NCI-H510A (cell line): Measurements from ENCODE around the gene IFITM1.
"Not testable (repeated sequence)": the region's sequence is repeated elsewhere in the genome, so short reads cannot be mapped to it uniquely, and the experiment has no call there.

ENCODE experiments used
- DNase-seq: peaks from one replicate; lab custom pipeline; 2025; lab: John Stamatoyannopoulos, UW

Gene IFITM1

DNA sequence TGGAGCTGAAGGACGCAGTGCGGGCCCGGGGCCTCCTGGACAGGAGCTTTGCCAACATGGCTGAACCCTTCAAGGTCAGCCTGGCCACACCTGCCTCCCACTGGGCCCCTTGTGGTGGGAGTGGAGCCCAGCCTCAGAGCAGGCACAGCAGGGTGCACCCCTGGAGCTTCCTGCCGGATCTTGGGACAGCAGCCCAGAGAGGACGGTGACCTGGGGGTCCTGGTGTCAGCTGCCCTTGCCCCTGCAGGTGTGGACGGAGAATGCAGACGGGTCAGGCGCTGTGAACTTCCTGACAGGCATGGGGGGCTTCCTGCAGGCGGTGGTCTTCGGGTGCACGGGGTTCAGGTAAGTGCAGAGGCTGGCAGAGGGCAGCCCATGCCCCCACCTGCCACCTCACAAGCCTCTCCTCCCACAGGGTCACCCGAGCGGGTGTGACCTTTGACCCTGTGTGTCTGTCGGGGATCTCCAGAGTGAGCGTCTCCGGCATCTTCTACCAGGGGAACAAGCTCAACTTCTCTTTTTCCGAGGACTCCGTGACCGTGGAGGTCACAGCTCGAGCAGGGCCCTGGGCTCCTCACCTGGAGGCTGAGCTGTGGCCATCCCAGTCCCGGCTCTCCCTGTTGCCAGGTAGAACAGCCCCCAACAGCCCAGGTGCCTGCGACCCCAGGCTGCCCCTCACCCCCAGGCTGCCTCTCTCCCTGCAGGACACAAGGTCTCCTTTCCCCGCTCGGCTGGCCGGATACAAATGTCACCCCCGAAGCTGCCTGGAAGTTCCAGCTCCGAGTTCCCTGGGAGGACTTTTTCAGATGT is 19.8 kb upstream of the IFITM1 start:
- DNase-seq = no peak

DNA sequence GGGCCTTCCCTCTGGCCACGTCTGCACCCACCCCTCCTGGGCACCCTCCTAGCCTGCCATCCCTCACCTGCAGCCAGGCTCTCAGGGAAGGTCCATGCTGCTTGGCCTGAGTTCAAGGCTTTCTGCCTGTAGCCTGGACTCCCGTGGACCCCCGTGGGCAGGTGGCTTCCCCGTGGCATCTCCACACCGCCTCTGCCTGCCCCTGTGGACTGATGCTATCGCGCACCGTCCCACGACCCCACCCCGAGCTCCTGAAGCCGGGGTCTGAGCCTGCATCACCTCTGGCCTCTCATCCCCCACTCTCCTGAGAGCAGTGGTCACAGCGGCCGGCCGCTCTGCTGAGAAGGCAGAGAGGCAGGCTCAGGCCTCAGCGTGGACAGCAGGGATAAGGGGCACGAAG is 19.1 kb upstream of the IFITM1 start:
- no peak for DNase-seq

DNA sequence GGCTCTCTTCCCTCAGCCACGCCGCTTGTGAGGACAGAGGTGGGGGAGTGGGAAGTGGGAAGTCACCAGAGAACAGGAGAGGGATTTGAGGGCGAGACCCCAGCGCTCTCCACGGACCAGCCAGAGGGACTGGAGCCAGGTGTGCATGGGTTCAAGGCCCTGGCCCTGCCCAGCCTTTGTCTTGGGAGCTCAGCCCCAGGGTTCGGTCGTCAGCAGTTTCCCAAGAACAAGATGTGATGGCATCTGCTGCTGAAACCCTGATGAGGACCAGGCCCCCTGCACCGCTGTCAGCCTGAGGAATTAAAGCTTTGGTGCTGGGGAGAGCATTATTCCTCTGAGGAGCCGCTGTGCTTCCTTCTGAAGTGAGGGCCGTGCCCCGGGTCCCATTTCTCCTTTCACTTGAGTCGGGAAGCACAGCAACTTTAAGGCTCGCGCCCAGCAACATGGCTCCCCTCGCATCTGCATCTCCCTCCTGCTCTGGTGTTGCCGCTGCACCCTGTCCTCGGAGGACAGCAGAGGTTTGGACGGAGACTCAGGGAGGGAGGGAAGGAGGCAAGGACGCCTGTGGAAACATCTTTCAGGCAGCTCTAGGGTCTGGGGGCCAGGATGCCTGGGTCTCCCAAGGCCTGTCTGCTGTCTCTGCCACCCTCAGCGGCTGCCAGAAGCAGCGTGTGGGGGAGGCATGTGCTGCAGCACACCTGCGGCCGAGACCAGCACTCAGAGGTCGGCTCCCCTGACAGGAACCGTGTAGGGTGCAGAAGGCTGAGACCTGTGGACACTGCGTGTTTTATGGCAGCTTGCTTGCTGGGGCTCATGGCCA is 18.3 kb upstream of the IFITM1 start:
- DNase-seq = no peak

DNA sequence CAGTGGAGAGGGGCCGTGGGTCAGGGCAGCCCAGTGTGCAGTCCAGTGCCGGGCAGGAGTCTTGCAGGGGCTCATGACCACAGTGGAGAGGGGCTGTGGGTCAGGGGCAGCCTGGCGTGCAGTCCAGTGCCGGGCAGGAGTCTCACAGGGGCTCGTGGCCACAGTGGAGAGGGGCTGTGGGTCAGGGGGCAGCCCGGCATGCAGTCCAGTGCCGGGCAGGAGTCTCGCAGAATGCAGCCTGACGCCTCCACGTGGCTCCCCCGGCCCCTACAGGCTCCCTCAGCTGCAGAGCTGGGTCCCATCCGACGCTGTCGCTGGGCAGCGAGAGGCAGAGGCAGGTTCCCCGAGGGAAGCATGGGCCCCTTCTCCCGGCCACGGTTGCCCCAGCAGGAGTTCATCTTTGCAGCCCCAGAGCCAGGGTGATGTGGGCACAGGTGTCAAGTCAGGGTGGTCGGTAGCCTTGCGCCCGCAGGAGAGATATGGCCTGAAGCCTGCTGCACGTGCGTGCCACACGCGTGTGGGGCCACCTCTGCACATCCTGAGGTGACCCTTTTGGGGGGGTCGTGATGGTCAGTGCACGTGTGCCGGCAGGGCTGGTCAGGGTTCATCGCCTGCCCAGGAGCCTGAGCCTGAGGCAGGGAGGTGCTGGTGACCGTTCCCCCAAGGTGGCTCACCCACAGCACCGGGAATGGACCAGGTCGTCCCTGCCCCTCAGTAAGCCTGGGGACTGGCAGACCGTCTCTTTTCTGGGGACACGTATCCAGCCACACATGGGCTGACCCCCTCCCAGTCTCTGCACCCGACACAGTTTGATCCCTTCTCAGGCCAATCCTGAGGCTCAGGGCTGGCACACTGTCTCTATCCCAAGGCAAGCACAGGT is 17.4 kb upstream of the IFITM1 start:
- no peak for DNase-seq

DNA sequence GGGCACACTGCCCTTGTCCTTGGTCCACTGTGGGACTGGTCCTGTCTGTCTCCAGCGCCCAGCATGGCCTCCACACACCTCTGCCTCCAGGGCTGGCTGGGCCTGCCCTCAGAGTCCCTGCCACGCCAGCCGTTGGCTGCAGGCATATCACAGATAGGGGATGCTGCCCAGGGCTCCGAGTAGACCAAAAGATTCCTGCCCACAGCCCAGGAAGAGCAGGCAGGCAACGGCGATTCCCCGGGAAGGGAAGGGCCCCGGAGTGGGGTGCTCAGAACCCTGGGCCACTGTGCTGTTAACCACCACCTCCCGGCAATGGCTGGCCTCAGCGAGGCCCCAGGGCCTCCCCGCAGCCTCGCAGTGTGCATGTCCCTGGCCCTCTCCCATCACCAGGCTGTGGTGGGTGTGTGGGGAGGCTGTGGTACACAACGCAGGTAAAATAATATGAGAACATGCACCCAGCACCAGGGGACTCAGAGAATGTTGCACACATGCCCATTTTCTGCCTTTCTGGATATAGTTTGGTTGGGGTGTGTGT is 16.7 kb upstream of the IFITM1 start:
- DNase-seq = no peak

DNA sequence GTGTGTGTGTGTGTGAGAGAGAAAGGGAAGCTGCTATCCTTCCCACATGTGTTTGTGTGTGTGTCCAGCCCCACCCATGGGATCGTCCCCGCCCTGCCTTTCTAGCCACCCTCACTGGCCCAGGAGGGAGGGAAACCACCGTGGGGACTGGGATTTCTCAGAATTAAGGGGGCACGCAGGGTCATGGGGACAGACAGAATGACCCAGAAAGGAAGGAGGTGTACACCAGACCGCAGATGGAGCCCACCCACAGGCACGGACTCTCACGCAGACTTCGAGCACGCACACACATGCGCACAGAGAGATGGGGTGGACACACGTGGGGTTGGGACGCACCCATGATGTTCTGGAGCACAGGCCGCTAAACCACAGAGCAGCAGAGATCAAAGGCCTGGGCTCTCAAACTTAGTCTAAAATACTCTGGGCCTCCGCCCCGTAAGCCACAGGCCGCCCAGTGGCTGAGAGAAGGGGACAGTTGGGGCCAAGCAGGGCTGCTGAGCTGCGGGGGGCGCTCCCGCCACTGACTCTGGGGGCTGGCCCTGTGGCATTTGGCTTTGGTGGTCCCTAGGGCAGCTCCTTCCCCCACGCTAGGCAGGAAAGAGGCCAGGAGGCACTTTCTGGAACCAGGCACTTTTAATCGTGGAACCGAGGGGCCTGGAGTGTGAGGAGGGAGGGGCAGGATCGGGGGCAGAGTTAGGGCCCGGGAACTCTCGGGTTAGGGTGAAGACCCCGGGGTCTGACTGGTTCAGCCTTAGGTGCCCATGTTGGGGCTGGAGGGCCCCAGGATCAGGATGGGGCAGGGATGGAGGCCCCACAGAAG is 16.0 kb upstream of the IFITM1 start:
- no peak for DNase-seq

DNA sequence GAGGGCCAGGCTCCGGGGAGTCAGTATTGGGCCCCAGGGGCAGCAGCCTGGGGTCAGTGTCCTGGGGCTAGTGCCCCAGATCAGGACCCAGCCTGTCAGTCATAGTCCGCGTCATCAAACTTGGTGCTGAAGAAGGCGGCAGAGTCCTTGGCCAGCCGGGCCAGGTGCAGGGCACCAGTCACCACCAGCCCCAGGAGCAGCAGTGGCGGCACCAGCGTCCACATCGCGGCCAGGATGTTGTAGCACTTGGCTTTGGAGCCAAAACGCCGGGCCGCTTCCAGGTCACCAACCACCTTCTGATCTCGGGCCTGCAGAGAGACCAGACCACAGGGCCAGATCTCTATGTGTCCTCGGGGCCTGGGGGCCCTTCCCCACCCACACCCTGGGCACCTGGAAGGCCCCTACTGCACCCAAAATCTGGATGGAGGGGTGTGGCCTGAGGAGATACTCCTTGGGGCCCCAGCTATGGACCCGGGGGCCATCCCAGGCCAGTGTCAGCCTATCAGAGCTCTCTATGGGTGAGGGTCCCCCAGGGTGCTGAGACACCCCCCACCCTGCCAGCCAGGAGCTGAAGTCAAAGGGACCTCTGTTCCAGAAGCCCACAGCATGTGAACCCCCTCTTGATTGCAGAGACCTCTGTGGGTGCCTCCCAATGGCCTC is 15.3 kb upstream of the IFITM1 start:
- no peak for DNase-seq

DNA sequence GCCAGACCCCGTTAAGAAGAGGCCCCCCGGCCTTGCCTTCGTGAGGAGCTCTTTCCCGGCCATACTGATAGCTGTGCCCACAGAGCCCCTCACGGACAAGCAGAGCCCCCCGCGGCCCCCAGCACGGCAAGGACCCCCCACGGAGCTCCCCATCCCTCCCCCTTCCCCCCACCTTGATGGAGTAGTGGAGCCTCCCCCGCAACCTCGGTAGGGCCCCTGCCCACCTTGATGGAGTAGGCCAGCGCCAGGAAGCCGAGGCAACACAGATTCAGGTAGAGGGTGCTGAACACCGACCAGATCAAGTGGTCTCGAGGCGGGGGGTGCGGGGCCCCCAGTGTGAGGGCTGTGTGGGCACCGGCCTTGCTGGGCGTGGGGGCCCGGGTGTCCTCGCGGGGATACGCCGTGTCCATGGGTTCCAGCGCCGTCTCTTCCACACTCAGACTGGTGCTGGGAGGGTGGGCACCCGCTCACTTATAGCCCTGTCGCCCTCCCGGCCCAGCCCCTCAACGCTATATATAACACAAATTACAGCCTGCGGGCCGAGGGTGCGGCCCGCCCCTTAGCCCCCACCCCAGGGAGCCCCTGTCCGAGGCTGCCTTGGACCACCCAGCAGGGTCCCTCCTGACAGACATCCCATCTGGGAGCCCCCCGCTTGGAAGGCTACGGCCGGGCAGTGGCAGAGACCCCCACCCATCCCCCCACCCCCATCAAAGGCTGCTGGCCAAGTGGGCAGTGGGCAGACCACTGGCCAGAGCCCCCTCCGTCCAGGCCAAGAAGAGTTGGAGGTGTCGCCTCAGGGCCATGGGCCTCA is 14.6 kb upstream of the IFITM1 start, which contains the start of gene IFITM5:
Gene IFITM5, minus strand, starts transcription at position 446 of the 811 bp plus-strand sequence. Its CDS starts 36 bp downstream, at position 410.
- DNase-seq = no peak

DNA sequence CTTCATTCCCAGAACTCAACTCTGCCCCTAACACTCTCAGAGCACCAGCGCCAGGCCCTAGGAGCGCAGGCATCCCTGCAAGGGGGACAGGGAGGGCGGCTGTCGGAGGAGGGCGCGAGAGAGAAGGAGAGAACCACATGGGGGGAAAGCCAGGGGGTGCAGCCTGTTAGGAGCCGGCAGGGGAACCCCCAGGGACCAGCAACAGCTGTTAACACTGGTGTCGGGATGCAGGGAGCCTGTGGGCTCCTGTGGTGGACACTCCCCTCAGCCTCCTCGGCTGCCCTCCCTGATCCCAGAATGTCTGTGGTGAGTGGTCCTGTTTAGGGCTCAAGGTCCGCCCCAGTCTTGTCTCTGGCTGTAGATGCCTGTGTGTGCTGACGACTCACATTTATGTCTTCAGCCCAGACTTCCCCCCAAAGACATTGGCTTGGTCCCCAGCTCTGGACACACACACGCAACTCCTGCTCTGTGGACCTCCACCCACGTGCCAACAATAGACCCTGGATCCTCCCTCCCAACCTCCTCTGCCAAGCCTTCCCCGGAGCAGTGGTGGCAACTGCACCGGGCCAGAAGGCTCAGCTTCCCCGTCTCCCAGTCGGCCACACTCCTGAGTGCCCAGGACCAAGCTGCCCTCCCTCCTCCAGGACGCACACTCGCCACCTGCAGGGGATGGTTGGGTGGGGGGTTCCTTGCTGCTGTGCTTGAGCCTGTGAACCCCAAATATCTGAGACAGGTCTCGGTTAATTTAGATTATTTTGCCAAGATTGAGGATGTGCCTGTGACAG is 13.7 kb upstream of the IFITM1 start:
- no peak for DNase-seq

DNA sequence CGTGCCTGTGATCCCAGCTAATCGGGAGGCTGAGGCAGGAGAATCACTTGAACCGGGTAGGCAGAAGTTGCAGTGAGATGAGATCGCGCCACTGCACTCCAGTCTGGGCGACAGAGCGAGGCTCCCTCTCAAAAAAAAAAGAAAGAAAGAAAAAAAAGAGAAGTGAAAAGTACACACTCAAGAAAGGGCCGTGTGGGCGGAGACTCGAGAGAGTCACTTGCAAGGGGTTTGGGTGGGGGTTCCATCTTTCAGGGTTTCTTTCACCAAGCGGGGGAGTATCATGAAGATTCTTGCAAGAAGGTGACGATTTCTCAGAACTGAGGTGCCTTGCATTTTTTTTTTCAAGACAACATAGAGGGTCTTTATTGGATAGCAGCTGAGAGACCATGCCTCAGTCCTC is 10.5 kb upstream of the IFITM1 start:
- DNase-seq = no peak

DNA sequence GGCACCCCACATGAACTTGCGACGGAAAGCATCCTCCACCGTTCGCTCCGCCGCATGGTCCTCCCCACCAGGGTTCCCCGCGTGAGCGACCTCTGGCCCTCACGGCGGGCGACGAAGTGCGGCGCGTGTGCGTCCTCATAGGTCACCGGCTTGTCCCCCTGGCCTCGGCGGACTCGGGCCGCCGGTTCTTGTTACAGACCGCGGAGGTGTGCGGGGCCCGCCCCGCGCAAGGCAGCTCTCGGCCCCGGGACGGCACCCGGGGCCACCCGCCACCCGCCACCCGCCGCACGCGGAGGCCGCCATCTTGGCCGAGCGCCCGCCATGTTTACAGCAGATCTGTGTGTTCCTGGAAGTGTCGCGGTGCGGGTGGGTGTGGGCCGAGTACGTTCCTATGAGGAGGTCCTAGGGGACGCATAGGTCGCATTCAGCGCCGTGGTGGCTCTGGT is 9.8 kb upstream of the IFITM1 start:
- DNase-seq = no peak

DNA sequence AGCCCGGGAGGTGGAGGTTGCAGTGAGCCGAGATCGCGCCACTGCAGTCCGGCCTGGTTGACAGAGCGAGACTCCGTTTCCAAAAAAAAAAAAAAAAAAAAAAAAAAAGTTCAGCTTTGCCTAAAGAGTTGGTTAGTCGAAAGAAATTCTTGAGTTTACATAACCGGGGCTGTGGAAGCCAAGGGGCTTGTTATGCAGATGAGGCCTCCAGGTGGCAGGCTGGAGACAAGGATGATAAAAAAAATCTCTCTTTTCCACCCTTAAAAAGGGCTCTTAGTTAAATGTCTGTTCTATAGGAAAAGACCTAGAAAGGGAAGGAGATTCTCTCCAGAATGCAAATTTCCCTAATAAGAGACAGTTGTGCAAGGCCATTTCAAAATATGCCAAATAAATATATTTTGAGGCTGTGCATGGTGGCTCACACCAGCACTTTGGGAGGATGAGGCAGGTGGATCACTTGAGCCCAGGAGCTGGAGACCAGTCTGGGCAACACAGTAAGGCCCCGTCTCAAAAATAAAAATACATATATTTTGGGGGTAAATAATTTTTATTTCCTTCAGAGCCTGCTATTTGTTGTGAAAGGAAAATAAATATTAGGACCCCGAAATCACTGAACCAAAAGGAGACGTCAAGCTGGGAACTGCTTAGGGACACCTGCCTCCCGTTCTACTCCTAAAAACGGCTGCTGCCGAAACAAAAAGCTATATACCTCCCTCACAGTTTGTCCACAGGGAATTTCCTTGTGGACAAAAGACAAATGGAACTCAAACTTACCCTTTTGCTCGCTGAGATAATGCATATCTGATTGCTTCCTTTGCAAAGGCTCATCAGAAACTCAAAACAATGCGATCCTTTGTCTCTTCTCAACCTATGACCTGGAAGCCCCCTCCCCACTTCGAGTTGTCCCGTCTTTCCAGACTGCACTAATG is 8.7 kb upstream of the IFITM1 start:
- DNase-seq = no peak

DNA sequence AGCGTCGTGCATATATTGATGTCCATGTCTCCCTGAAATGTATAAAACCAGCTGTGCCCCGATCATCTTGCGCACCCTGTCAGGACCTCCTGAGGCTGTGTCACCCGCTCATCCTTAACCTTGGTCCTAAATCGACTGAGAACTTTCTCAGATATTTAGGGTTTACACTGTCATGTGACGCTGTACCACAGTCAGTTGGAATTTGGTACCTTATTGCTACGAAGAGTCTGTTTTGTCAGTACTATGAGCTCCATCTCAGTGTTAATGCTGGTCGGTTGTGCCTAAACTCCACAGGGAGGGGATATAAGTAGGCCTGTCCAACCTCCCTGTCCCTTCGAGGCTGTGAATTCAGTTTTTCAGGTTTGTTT is 8.0 kb upstream of the IFITM1 start:
- DNase-seq = no peak

DNA sequence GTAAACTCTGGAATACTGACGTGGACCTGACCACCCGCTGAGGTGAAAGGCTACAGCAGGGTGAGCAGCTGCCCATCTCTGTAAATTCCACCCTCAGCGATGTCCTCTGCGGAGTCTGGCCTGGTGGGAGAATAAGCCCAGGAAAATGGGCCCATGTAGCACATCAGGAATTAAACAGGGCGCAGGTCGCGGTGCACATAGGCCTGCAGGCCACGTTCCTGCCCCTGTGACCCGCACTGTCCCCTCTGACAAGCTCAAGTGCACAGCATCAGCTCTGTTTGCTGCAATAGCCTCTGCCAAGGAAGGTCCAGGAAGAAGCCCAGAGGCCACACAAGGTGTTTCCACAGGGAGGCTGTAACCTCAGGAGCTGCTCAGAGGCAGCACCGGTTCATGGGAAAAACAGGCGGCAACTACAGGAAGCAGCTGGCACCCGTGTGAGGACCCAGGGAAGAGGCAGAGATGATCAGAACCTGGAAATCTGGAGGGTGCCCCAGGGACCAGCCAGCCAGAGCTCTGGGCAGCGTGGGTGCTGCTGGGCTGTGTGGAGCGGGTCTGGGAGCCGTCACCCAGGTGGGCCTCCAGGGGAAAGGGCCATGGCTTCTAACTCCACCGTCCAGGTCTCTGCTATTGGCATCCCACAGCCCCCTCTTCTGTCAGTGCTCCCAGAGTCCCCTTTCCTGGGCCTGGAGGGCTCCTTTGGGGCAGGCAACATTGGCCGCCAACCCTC is 7.0 kb upstream of the IFITM1 start:
- DNase-seq = no peak

DNA sequence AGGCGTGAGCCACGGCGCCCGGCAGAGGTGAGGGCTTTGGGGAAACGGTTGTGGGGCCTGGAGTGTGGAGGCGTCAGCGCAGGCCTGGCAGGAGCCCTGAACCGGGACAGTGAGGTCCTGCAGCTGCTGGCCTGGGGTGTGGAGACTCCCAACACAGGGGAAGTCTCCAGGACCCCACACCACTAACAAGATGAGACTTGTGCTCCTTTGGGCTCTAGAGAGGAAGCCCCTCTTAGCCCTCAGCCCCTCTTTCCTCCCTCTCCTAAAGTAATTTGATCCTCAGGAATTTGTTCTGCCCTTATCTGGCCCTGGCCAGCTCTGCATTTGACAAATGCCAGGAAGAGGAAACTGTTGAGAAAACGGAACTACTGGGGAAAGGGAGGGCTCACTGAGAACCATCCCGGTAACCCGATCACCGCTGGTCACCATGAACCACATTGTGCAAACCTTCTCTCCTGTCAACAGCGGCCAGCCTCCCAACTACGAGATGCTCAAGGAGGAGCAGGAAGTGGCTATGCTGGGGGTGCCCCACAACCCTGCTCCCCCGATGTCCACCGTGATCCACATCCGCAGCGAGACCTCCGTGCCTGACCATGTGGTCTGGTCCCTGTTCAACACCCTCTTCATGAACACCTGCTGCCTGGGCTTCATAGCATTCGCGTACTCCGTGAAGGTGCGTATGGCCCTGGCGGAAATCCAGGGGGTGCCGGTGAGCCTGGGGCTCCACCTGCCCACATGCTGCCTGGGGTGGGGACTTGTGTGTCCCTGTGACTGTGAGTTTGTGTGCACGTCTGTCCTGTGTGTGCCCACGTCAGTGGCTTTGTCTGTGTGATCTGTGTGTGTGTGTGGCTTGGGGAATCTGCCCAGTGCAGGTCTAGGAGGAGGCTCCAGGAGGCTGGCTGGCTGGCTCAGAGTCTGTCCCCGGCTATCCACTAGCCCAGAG is 5.8 kb upstream of the IFITM1 start, which contains the start of gene IFITM2:
Gene IFITM2, plus strand, starts transcription at position 51 of the 943 bp plus-strand sequence. Its CDS starts 377 bp downstream, at position 428.
- DNase-seq = not testable (repeated sequence)
